ENCODE results near the gene CRLF2. TPM values are rescaled to one million over a fixed set of nuclear protein-coding genes. Genes with fewer than 3 reads are reported as not detected.

CRLF2 gene, protein sequence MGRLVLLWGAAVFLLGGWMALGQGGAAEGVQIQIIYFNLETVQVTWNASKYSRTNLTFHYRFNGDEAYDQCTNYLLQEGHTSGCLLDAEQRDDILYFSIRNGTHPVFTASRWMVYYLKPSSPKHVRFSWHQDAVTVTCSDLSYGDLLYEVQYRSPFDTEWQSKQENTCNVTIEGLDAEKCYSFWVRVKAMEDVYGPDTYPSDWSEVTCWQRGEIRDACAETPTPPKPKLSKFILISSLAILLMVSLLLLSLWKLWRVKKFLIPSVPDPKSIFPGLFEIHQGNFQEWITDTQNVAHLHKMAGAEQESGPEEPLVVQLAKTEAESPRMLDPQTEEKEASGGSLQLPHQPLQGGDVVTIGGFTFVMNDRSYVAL
- not detected in 2 replicates for polyA plus RNA-seq

DNA sequence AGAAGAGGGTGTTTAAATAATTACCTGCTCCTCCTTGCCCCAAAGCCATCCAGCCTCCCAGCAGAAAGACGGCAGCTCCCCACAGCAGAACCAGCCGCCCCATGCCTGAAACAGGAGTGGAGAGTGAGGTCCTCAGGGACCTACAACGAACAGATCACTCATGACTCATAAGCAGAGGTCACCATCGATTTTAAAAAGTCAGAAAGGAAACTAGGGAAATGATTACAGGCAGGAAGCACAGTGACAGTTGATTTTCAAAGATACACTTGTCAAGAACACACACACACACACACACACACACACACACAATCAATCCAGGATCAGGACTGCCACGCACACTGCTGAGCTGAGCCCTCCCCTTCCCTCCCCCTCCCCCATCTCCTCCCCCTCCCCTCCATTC, at the start of gene CRLF2:
Gene CRLF2, minus strand, starts transcription at position 118 of the 400 bp plus-strand sequence. Its CDS starts 15 bp downstream, at position 103.

Other genes with a start within 250 kb of the CRLF2 start
- gene CSF2RA, start 56.2 kb upstream of the CRLF2 start, polyA plus RNA-seq, result 2.3 TPM in 1 of 2 replicates, not detected in the other
- 1.1 TPM in 1 of 2 replicates, not detected in the other for gene IL3RA, start 124.1 kb upstream of the CRLF2 start, polyA plus RNA-seq
- 50.3 and 53.0 TPM in 2 replicates for gene SLC25A6, start 179.5 kb upstream of the CRLF2 start, polyA plus RNA-seq
- 14.4 and 15.2 TPM in 2 replicates for gene ASMTL, start 240.3 kb upstream of the CRLF2 start, polyA plus RNA-seq

Measured in Purkinje cell (primary cell).